H54 (cell line): ENCODE results near the gene NEK6.
A peak's percentile ranks its signal among the peaks of the same experiment; 100 is the strongest.

Source experiments
- DNase-seq: peaks from one replicate; pipeline ENCODE4 v3.0.0; 2011; ENCODE audit warnings: low spot score, mixed read lengths; ENCODE audit not compliant: insufficient read length
- FAIRE-seq: peaks from 3 replicates; lab custom pipeline; 2011; peaks lifted over from hg19 to GRCh38; lab: Jason Lieb, UNC
- POLR2A ChIP-seq: IDR thresholded peaks from 2 replicates; pipeline ENCODE4 v1.6.1; 2011; ENCODE audit warnings: low read depth, mild to moderate bottlenecking, low read length

NEK6 gene

DNA sequence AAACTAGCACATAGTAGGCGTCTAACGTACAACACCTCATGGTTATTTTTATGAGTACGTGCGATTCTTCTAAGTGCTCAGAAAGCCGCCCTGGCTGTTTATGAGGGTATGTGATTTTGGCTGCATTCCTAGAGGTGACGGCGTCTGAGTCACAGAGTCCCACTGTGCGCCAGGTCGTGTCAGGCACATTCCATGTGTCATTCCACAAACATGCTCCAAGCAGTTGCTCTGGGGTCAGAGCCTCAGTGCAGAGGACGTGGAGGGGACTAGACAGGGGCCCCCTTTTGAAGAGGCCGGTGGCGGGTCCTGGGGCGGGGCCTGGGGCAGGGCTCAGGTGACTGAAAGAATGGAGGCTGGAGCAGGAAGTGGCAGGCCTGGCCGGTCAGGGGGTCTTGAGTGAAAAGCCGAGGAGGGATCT lies 51.9 kb downstream of the NEK6 start:
- TF ChIP-seq POLR2A: no peak
- FAIRE-seq: peak; percentile 98
- peak; percentile 99 for DNase-seq

DNA sequence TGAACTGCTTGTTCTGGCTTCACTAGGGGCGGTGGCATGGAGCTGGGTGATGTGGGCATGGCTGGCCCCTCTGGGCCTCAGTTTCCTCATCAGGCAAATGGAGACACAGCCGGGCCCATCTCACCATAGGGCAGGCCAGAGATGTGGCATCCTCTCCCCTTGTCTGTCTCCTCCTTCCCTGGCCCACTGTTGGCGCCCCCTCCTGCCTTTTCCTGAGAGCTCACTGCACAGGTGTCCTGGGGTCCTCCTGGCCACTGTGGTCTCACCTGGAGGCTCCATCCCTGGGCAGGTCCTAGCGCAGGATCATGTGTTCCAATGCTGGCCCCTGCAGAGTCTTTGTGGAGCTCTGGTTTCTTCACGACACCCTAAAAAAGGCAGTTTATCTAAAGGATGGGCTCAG lies 53.5 kb downstream of the NEK6 start:
- no peak for DNase-seq

DNA sequence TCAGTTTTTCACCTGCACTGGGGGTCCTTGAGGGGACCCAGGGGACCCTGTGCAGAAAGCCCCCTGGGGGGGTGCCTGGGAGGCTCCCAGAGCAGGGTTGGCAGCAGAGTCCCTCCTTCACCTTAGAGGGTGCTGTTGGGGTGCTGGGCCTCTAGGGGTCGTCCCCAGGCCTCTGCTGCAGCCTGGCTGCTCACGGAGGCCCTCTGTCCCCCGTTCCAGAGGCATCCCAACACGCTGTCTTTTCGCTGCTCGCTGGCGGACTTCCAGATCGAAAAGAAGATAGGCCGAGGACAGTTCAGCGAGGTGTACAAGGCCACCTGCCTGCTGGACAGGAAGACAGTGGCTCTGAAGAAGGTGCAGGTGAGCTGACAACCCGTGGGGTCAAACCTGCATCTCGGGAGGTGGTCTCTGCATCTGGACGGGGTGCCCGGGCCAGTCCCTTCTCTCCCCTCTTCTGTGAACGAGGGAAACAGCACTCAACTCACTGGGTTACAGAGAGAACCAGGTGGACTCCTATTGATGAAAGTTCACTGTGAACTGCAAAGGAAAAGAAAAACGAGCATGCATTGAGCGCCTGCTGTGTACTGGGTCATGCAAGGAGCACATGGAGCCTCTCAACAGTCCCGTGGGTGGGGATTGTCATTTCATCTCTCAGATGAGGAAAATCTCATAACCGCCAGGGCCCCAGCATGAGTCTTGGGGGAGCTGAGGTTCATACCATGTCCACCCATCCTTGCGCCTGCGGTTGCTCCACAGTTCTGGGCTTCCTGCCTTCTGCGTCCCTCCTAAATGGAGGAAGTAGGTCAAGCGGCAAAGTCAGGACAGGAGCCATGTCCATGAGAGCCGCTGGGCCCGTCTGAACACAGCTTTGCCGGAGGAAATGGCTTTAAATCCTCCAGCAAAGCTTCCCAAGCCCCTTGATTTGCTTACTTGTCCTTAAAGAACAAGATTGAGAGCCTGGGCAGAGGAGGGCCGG lies 54.8 kb downstream of the NEK6 start:
- DNase-seq: no peak
- no peak for FAIRE-seq
- TF ChIP-seq POLR2A: no peak

More for the DNA sequence above, 53.5 kb downstream of the NEK6 start:
- no peak for FAIRE-seq
- TF ChIP-seq POLR2A: no peak

DNA sequence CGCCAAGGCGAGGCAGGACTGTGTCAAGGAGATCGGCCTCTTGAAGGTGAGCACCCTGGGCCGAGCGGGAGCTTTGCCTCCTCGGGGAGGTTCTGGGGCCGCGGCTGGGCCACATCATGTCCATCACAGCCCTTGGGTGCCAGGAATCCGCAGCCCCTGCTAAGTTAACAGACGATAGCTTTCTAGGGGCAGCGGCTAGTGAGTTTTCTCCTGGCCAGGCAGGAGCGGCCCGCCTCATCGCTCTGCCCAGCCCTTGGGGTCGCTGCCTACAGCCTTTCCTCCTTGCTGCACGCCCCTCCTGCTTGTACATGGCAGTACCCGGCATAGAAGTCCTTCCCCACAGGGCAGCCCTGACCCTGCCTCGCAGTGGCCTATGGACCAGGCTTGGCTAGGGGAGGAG lies 56.2 kb downstream of the NEK6 start:
- DNase-seq (no peak), FAIRE-seq (no peak)
- no peak for TF ChIP-seq POLR2A

DNA sequence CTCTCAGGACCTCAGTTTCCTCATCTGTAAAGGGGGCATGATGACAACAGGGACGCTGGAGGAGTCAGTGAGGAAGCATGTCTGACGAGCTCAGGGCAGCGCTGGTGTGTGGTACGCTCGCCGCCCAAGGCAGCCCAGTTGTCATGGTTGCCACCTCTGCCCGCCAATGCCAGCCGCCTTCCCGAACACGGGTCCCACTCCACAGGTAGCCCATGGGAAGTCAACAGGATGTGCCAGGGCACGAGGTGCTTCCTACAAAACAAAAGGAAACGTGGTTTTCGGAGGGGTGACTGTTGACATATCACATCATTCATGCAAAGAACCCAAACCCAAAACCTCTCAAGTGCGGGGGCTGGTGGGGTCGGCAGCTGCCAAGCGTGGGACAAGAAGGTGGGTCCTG lies 58.1 kb downstream of the NEK6 start:
- no peak for FAIRE-seq
- TF ChIP-seq POLR2A: no peak

DNA sequence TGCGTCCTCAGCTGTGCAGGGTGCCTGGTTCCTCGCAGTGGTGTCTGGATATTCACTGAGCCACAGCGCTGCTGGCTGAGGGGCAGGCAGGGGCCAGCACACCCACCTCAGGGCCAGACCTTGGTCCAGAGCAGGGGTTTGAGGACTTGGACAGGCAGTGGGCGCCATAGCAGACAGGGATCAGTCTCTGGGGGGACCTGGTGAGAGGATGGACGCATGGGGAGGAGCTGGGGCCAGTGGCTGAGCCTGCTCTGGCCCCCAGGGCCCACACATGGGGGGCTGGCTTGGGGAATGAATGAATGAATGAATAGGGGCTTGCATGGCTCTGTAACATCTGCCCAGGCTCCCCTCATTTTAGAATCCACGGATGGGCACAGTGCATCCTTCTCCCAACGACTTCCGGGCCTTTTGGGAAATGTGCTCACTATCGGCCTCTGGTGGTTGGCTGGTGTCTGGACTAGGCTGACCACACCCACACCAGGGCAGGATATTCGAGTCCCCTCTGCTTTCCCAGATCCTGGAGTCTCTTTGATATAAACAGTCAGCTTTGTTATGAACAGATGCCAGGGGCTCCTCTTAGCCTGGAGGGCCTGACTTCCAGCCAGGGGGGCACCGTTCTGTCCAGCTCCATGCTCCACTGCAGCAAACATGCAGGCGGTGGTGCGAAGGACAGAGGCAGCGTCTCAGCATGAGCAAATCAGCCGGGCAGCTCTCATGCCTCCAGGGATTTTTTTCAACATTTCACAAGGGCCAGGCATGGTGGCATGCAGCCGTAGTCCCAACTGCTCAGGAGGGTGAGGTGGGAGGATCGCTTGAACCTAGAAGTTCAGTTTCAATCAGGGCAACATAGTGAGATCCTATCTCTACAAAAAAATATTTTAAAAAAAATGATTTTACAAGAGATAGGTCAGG lies 62.6 kb downstream of the NEK6 start:
- TF ChIP-seq POLR2A: no peak
- peak; percentile 99 for DNase-seq
- peak; percentile 55 for FAIRE-seq

More for the DNA sequence above, 58.1 kb downstream of the NEK6 start:
- no peak for DNase-seq

DNA sequence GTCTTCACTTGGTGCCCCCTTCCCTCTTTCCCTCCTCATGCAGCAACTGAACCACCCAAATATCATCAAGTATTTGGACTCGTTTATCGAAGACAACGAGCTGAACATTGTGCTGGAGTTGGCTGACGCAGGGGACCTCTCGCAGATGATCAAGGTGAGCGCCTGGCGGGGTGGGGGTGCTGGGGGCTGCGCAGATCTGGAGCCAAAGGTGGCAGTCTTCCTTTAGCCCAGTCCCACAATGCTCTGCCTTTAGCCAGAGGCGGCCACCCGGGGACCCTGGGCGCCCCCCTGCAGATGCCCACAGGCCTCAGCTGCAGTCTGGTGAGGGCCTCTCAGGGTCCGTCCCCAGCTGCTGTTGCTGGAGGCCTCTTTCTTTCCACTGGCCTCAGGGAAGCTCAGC lies 63.7 kb downstream of the NEK6 start:
- TF ChIP-seq POLR2A: no peak
- no peak for FAIRE-seq
- DNase-seq: no peak

DNA sequence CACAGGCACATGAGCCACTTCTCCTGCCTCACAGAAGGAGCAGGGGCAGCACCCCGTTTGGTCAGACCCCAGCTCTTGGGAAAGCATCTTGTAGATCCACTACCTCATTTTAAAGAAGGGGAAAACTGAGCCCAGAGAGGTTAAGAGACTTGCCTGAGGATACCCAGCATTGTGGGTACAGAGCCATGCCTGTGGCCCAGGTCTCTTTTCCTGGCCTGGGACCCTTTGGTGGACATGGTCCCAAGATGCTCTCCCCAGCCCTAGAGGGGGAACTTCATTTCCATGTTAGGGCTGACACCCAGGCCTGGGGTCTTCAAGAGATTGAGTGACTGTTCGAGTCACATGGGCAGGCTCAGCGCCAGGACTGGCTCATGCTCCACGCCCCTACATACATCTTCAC lies 64.2 kb downstream of the NEK6 start:
- DNase-seq (no peak), FAIRE-seq (no peak)
- TF ChIP-seq POLR2A: no peak

DNA sequence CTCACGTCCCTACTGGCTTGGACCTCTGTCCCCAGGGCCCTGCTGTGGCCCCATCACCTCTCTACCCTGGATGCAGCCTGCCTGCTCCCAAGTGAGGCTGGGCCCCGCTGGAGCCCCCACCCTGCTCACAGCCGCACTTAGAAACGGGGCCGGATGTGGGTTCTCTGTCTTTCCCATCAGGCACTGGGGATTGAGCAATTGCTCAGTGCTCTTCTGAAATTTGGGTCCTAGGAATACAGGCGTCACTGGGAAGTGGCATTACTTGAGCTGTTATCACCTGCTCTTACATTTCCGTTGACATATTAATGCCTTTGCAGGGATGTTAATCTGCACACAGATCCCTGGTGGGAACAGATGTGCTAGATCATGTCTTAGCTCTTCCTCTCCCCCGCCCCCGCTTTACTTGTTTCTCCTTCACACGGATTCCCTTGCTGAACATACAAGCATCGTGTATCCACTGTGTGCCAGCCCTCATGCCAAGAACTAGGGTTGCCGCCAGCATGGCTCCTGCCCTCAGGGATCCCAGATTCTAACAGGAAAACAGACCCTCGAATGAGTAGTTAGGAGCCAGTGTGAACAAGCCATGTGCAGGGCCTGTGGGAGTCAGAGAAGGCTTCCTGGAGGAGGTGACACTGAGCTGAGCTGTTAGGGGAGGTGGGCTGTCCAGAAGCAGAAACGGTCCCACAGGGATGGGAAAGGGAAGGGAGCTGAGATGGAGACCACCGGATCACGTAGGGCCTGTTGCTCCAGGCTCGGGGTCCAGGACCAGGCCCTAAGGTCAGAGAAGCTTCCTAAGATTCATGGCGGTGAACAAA lies 65.1 kb downstream of the NEK6 start:
- FAIRE-seq (no peak), DNase-seq (no peak)
- TF ChIP-seq POLR2A: no peak

DNA sequence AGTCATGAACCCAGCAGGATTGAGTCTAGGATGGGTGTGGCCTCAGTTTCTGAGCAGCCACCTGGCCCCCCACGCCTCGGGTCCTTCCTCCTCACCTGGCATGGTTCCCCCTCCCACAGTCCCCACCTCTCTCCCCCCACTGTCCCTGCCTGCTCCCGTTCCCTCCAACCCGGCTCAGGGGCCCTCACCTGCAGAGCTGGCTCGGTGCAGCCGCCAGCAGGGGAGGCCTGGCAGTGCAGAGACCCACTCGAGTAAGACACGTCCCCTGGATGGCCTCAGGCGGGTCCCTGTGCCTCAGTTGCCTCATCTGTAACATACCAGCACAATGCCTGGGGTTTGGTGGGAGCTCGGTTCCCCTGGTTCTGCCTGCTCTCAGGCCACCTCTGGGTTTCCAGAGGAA lies 66.2 kb downstream of the NEK6 start:
- DNase-seq (no peak), FAIRE-seq (no peak)
- no peak for TF ChIP-seq POLR2A

DNA sequence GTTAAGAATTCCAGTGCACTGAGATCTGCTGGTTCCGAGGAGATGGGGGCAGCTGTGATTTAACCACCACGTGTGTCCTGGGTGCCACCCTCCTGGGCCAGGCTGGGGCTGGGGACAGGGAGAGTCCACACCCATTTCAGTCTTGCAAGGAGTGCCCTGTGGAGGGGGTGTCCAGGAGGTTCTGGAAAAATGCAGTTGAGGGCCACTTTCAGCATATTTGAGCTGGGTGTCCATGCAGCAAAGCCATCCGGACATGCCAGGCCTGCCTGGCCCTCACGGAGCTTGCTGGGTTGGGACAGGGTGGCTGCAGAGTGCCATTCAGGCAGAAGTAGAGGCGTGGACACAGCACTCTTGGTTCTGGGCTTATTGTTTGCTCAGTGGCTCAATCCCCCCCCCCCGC lies 68.1 kb downstream of the NEK6 start:
- DNase-seq: no peak
- TF ChIP-seq POLR2A: no peak
- FAIRE-seq: no peak

DNA sequence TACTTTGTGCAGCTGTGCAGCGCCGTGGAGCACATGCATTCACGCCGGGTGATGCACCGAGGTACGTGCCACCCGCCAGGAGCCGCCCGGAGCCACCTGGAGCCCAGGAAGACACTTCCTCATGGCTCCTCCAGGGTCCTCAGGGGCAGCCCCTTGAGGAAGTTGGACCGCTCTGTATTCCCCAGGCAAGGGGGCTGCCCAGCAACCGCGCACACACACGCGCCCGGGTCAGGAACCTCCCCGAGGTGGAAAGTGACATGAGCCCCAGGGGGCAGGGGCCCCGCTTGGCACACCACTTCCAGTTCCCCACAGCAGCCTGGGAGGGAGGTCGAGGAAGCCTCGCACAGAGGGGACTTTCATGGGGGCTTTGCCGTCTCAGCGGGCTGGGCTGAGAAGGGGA lies 68.6 kb downstream of the NEK6 start:
- DNase-seq (no peak), FAIRE-seq (no peak)
- TF ChIP-seq POLR2A: no peak

DNA sequence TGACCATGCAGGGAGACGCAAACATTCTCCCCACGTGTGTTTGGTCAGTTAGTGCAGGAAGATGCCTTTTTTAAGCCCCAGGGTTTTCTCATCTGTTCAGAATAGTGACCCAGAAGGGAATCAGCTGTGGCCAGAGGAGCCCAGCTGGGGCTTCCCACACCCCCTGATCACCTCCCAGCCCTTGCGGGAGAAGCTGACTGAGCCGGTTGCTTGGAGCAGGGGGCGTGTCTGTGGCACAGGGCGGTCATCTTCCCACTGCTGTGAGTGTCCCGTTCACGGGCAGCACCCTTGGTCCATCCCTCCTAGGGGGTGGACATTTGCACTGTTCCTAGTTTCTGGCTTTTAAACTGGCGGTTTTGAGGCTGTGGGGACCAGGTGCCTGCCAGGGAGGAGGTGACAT lies 69.7 kb downstream of the NEK6 start:
- FAIRE-seq (no peak), DNase-seq (no peak)
- no peak for TF ChIP-seq POLR2A
